Fibroblast of lung (primary cell): ENCODE measurements around the gene PDE4D. TPM values are rescaled to one million over a fixed set of nuclear protein-coding genes. Genes with fewer than 3 reads are reported as not detected.

Source experiments
- DNase-seq, 2 donors: peaks; one replicate each; pipeline versions ENCODE4 v3.0.0 to v3.0.0-alpha.2; 2010; ENCODE audit warnings: low read depth in 2 of 2
- H2AFZ ChIP-seq: 2 replicates; pipeline ENCODE4 v1.5.1; 2012; ENCODE audit warnings: low read length, control low read depth, inconsistent platforms
- H3K27ac ChIP-seq: 2 replicates; pipeline ENCODE4 v1.5.1; 2011; ENCODE audit warnings: low read length, control low read depth; ENCODE audit not compliant: insufficient read depth
- H3K27me3 ChIP-seq: 2 replicates; pipeline ENCODE4 v1.5.1; 2011; ENCODE audit warnings: mild to moderate bottlenecking, low read length; ENCODE audit not compliant: control insufficient read depth, insufficient read depth
- H3K36me3 ChIP-seq: 2 replicates; pipeline ENCODE4 v1.5.1; 2011; ENCODE audit warnings: low read length; ENCODE audit not compliant: control insufficient read depth, insufficient read depth
- H3K4me1 ChIP-seq: 2 replicates; pipeline ENCODE4 v1.5.1; 2011; ENCODE audit warnings: low read length; ENCODE audit not compliant: control insufficient read depth, insufficient read depth; ENCODE audit errors: extremely low read depth
- H3K4me2 ChIP-seq: 2 replicates; pipeline ENCODE4 v1.5.1; 2011; ENCODE audit warnings: low read length, control low read depth; ENCODE audit not compliant: insufficient read depth; ENCODE audit errors: extremely low read depth
- H3K4me3 ChIP-seq, 4 experiments: fragments of 200-600 bp in 1 of 4; sonication (generic) in 1 of 4; replicated peaks in 1 of 4; 2 replicates each; pipeline ENCODE4 v1.5.1; 2011 to 2016; ENCODE audit warnings: low read length in 4 of 4, low read depth in 3 of 4, mild to moderate bottlenecking in 3 of 4, control low read depth in 2 of 4, inconsistent platforms in 1 of 4, mixed read lengths in 1 of 4; ENCODE audit not compliant: insufficient read depth in 1 of 4; ENCODE audit errors: control extremely low read depth in 1 of 4
- H3K79me2 ChIP-seq: 2 replicates; pipeline ENCODE4 v1.5.1; 2012; ENCODE audit warnings: mild to moderate bottlenecking, low read length, inconsistent platforms; ENCODE audit not compliant: control insufficient read depth, insufficient read depth
- H3K9ac ChIP-seq: 2 replicates; pipeline ENCODE4 v1.5.1; 2011; ENCODE audit warnings: mild to moderate bottlenecking, low read length, control low read depth; ENCODE audit not compliant: insufficient read depth
- H3K9me3 ChIP-seq: 2 replicates; pipeline ENCODE4 v1.5.1; 2012; ENCODE audit warnings: low read depth, low read length; ENCODE audit not compliant: control insufficient read depth, insufficient read depth
- H4K20me1 ChIP-seq: 2 replicates; pipeline ENCODE4 v1.5.1; 2011; ENCODE audit warnings: low read length; ENCODE audit not compliant: control insufficient read depth, insufficient read depth; ENCODE audit errors: extremely low read depth
- EZH2 ChIP-seq: IDR thresholded peaks from 2 replicates; pipeline ENCODE4 v1.5.1; 2012; ENCODE audit warnings: low read length, control low read depth, mild to moderate bottlenecking; ENCODE audit errors: missing control alignments
- polyA plus RNA-seq, 2 donors: library from polyadenylated mRNA; depleted of rRNA in 1 of 2; stranded (reverse) in 1 of 2; unstranded in 1 of 2; fragments of >200 nt; gene quantifications; 2 replicates each; pipeline ENCODE4 v1.2.1, GENCODE V29; 2011 to 2012; ENCODE audit warnings: missing spikeins in 1 of 2
- total RNA-seq: library from RNA; depleted of rRNA; stranded (reverse); fragments of >200 nt; gene quantifications from 2 replicates; pipeline ENCODE4 v1.2.1, GENCODE V29; 2014
- TF ChIP-seq, protein P1 (sequence below), 2 donors: IDR thresholded peaks in 1 of 2; conservative IDR thresholded peaks in 1 of 2; 1 replicate in 1 of 2; 2 replicates in 1 of 2; pipeline ENCODE4 v1.5.1; 2011 to 2012; ENCODE audit warnings: low read length in 2 of 2, control low read depth in 1 of 2, inconsistent platforms in 1 of 2, low read depth in 1 of 2, mild to moderate bottlenecking in 1 of 2

PDE4D gene
- total and polyA plus RNA-seq, 2 donors (not counting 1 experiment from before 2014, with no cell fraction given): 2.1 to 8.3 TPM

DNA sequence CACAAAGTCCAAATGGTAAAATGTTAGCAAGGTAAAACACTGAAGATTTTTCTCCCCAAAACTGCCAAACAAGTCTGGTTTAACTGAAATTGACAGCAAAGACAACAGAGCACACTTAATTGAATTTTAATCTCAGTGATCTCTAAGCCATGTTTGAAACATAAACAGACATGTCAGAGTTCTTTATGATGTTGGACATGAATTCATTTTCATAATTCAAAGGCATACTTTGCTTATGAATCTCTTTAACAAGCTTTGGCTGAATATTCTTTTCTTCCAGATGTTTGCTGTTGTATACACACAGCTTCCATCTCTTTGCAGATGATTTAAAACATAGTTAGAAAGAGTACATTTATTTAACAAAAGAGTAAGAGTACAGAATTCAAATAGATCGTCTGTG, 801.6 kb downstream of the PDE4D start:
- Histone ChIP-seq H3K4me2 (peak overlapping the region; percentile 89), H3K27ac (no peak overlapping the region), H3K4me1 (no peaks in the 10 kb centered on the region), H3K4me3 (peak overlapping the region in 3 of 4 experiments; percentile 48 to 71 (median 50)), H4K20me1 (no peaks in the 10 kb centered on the region), H3K9me3 (no peaks in the 10 kb centered on the region), H3K79me2 (no peaks in the 10 kb centered on the region), H3K36me3 (no peaks in the 10 kb centered on the region), H3K9ac (no peak overlapping the region), H3K27me3 (no peaks in the 10 kb centered on the region), H2AFZ (no peak overlapping the region)
- DNase-seq: peak in 1 of 2 donors; percentile 77
- TF ChIP-seq EZH2: no peak
- TF ChIP-seq, protein P1, sequence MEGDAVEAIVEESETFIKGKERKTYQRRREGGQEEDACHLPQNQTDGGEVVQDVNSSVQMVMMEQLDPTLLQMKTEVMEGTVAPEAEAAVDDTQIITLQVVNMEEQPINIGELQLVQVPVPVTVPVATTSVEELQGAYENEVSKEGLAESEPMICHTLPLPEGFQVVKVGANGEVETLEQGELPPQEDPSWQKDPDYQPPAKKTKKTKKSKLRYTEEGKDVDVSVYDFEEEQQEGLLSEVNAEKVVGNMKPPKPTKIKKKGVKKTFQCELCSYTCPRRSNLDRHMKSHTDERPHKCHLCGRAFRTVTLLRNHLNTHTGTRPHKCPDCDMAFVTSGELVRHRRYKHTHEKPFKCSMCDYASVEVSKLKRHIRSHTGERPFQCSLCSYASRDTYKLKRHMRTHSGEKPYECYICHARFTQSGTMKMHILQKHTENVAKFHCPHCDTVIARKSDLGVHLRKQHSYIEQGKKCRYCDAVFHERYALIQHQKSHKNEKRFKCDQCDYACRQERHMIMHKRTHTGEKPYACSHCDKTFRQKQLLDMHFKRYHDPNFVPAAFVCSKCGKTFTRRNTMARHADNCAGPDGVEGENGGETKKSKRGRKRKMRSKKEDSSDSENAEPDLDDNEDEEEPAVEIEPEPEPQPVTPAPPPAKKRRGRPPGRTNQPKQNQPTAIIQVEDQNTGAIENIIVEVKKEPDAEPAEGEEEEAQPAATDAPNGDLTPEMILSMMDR (conservative IDR thresholded peaks at IDR 0.05 in 1 of 2, IDR thresholded peaks at IDR 0.05 in 1 of 2; ENCODE audit: low read depth in 1 of 2, low read length in 2 of 2): no peak

DNA sequence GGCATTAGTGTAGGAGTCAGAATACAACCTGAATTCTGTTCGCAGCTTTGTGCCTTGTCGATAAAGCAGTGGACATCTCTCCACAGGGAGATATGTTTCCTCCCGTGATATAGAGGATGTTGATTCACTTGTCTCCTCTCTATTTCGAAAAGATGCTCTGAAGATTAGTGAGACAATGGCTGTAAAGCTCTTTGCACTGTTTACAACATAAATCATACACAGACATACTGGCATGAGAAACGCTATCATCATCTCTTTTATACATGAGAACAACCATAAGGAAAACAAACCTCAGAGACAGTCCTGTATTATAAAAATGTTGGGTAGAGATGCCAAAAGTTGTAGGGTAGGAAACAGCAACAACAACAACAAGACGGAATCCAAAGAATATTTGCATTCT, 803.2 kb downstream of the PDE4D start:
- Histone ChIP-seq H3K79me2 (no peaks in the 10 kb centered on the region), H4K20me1 (no peaks in the 10 kb centered on the region), H3K4me3 (no peak overlapping the region), H3K27me3 (no peaks in the 10 kb centered on the region), H3K4me1 (no peaks in the 10 kb centered on the region), H3K9ac (no peak overlapping the region), H2AFZ (no peak overlapping the region), H3K9me3 (no peaks in the 10 kb centered on the region), H3K4me2 (no peak overlapping the region), H3K36me3 (no peaks in the 10 kb centered on the region), H3K27ac (no peak overlapping the region)
- no peak for TF ChIP-seq EZH2
- TF ChIP-seq, protein P1 (conservative IDR thresholded peaks at IDR 0.05 in 1 of 2, IDR thresholded peaks at IDR 0.05 in 1 of 2; ENCODE audit: low read depth in 1 of 2, low read length in 2 of 2): no peak
- DNase-seq: no peak

DNA sequence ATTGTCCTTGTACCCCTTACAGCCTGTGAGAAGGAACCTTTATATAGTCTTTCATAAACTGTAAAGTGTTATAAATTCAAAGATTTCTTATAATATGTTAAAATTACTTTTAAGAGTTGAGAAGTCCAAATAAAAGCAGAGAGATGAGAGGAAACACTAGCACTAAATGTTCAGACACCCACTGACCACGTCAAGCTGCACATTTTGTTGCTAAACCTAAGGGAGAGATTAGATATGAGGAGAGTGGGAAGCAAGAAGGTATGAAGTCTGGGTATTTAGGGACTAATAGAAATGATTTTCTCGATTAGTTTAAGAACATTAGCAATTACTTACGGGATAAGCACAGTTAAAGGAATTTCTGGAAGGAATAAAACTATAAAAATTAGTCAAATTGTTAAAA, 803.8 kb downstream of the PDE4D start:
- TF ChIP-seq, protein P1 (conservative IDR thresholded peaks at IDR 0.05 in 1 of 2, IDR thresholded peaks at IDR 0.05 in 1 of 2; ENCODE audit: low read depth in 1 of 2, low read length in 2 of 2): no peak
- no peak for TF ChIP-seq EZH2
- Histone ChIP-seq H3K36me3 (no peaks in the 10 kb centered on the region), H2AFZ (no peak overlapping the region), H3K27ac (no peak overlapping the region), H3K9ac (no peak overlapping the region), H3K4me3 (no peak overlapping the region), H4K20me1 (no peaks in the 10 kb centered on the region), H3K79me2 (no peaks in the 10 kb centered on the region), H3K27me3 (no peaks in the 10 kb centered on the region), H3K4me2 (no peak overlapping the region), H3K4me1 (no peaks in the 10 kb centered on the region), H3K9me3 (no peaks in the 10 kb centered on the region)
- DNase-seq: no peak
